Left lobe of liver (tissue), 2 donors: ENCODE measurements around the gene SF3A2. TPM values are rescaled to one million over a fixed set of nuclear protein-coding genes. Genes with fewer than 3 reads are reported as not detected.

Experiments used
- ATAC-seq: fragments of 200-7000 bp; cut with Tn5 transposase; one replicate; pipeline ENCODE4 v1.9.1; 2020; ENCODE audit warnings: mild to moderate bottlenecking, moderate library complexity
- DNase-seq: peaks from one replicate; pipeline ENCODE4 v3.0.0-alpha.2; 2020; ENCODE audit warnings: low spot score
- total RNA-seq: library from RNA; stranded (reverse); gene quantifications from one replicate; pipeline ENCODE4 v1.2.1, GENCODE V29; 2021
- donor health status: DM: no; HTN: no; CAD: no; lungs with moderate emphysema.
- donor health status: DM: no; HTN: yes; CAD: no.

SF3A2 gene
- total RNA-seq, 1 donor from 2014 or later: 19.0 TPM

GRCh38 chr19:2239771-2240770 is 3.4 kb downstream of the SF3A2 start:
- ATAC-seq: no peak
- DNase-seq: no peak

GRCh38 chr19:2240881-2241760 is 4.5 kb downstream of the SF3A2 start:
- ATAC-seq (no peak), DNase-seq (no peak)

GRCh38 chr19:2242092-2242537 is 5.5 kb downstream of the SF3A2 start:
- DNase-seq (no peak), ATAC-seq (peak; percentile 81)

DNA sequence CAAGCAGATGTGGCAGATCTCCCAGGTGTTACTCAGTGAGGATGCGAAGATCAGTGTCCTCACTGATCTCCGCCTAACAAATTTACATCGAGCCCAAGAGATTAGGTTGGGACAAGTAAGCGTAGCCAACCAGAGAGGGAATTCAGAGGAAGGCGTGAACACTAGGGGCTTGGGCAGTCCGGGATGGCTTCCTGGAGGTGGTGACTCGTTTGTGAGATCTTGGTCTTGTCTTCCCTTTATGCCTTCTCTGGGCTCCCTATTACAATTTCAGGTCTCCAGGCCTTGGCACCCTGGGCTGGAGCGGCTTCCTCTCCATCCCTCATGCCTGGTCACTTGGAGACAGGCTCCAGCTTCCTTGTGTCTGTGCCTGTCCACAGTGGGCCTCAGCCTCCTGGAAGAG is 6.2 kb downstream of the SF3A2 start:
- DNase-seq (no peak), ATAC-seq (no peak)

DNA sequence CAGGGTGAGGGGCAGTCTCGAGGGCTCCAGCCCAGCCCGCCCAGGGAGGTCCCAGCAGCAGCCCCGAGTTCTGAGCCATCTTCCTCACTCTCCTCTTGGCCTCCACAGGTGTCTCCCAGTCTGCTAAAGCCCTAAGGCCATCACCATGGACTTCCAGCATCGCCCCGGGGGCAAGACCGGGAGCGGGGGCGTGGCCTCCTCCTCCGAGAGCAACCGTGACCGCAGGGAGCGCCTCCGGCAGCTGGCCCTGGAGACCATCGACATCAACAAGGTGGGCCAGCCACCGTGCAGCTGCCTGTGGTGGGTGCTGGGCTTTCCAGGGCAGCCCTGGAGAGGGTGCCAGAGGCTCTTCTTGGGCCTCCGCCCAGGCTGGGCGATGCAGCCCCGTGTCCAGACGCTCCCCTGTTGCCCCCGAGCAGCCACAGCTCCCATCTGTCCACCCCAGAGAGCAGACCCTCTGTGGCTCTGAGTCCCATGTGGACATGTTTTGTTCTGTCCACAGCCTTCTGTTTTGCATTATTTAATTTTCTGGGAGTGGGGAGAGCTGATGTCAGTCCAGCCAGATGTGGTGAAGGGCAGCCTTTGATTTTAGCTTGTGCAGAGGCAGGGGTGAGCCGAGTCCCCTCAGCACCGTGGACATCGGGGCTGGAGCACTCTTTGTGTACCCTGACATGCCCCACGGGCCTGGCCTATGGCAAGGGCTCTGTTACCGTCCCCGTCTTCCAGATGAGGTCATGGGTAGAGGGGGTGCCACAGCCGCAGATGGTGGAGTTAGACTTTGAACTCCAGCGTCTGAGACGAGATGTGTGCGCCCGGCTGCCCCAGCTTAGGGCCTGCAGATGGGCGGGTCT is 6.9 kb downstream of the SF3A2 start:
- DNase-seq: no peak
- no peak for ATAC-seq

GRCh38 chr19:2244125-2244411 is 7.4 kb downstream of the SF3A2 start:
- ATAC-seq (no peak), DNase-seq (no peak)

DNA sequence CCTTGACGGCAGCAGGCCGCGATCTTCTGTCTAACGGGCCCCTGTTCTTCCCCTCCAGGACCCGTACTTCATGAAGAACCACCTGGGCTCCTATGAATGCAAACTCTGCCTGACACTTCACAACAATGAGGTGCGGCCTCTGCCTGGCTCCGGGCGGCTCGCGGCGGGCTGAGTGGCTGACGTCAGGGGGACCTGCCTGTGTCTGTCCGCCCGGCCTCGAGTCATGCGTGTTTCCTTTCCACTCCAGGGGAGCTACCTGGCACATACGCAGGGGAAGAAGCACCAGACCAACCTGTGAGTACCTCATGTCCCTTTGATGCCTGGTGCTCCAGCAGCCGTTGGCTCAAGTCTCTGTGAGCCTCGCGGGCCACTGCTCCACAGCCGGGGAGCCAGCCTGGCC is 7.9 kb downstream of the SF3A2 start:
- DNase-seq (no peak), ATAC-seq (no peak)

- DNase-seq (no peak), ATAC-seq (no peak)
Observed at GRCh38 chr19:2245273-2245672, 8.6 kb downstream of the SF3A2 start.

DNA sequence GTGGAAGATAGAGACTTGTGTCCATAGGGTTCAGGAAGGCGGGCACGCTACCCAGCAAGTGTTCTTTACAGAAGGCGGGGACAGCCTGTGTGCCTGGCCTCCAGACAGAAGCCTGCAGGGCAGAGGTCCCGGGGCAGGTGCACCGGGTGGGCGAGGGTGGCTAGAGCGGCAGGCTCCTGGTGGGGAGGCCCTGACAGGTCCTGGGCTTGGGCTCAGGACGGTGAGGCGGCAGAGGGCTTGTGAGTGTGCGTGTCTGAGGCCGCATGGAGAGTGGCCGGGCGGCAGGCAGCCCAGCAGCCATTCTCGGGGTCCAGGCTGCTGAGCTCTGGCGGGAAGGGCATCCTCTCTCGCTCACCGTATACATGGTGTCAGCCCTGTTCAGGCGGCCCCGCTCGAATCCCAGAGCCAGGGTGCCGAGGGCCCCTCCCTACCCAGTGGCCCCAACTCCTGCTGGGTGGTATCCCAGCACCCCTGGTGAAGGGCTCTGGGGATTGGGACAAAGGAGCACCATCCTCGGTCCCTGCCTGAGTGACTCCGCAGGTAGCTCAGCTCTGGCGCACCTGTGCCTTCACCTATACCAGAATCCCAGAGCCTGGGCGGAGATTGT is 9.5 kb downstream of the SF3A2 start:
- DNase-seq (no peak), ATAC-seq (no peak)

DNA sequence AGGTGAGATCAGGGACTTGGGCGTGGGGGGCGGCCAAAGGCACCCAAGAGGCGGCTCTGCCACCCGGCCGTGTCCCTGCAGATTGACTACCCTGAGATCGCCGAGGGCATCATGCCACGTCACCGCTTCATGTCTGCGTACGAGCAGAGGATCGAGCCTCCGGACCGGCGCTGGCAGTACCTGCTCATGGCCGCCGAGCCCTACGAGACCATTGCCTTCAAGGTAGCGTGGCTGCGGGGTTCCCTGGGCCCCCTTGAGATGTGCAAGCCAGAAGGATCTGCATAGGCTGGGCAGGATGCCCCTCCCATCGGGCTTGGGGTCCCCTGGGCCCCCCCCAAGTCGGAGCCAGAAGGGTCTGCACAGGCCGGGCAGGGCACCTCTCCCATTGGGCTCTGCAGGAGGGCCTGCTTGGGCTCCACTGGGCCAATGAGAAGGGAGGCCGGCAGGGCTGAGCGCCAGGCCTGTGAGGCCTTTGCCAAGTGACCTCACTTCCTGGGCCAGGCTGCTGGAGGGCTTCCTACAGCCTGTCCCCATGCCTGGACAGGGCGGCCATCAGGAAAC is 10.3 kb downstream of the SF3A2 start:
- ATAC-seq (peak; percentile 79), DNase-seq (peak; percentile 81)

DNA sequence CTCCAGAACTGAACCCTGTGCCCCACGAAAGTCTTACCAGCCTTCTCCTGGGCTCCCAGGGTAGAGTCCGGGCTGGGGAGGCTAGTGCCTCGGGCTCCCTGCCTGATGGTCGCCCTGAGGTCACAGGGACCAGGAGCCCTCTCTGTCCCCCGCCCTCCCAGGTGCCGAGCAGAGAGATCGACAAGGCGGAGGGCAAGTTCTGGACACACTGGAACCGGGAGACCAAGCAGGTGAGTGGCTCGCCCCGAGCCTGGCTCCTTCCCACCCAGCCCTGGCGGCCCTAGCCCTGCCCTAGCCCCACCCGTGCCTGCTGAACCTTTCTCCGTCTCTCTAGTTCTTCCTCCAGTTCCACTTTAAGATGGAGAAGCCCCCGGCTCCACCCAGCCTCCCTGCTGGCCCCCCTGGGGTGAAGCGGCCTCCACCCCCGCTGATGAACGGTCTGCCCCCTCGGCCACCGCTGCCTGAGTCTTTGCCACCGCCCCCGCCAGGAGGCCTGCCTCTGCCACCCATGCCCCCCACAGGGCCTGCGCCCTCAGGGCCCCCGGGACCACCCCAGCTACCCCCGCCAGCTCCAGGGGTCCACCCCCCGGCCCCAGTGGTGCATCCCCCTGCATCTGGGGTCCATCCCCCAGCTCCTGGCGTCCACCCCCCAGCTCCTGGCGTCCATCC is 10.9 kb downstream of the SF3A2 start:
- DNase-seq: no peak
- ATAC-seq: no peak

DNA sequence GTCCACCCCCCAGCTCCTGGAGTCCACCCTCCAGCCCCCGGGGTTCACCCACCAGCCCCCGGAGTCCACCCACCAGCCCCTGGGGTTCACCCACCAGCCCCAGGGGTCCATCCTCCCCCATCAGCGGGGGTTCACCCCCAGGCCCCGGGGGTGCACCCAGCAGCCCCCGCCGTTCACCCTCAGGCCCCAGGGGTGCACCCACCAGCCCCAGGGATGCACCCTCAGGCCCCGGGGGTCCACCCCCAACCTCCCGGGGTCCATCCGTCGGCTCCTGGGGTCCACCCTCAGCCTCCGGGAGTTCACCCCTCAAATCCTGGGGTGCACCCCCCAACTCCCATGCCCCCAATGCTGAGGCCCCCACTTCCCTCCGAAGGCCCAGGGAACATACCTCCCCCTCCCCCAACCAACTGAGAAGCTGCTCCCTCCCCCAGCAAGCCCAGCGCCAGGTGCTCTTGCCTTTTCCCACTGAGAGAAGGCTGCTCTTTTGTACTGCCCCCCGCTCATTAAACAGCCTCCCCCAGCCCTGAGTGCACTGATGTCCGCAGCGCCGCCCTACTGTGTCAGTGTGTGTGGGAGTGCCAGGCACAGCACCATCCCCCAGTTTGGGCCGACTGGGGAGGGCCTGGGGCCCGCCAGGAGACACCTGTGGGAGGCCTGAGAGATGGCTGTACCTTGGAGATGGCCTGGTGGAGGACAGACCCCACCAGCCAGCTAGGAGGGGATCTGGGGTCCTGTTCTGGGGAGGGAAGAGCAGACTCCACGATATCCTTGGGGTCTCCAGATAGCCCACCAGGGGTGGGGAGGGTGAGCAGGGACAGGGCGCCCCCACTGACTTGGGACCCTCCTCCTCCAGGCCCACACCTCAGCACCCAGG is 11.7 kb downstream of the SF3A2 start:
- no peak for ATAC-seq
- DNase-seq: no peak

GRCh38 chr19:2249010-2249866 is 12.6 kb downstream of the SF3A2 start, which contains the start of gene AMH:
Gene AMH, plus strand, starts transcription at chr19:2249323. Its CDS starts 10 bp downstream, at chr19:2249333.
- DNase-seq (no peak), ATAC-seq (no peak)

- DNase-seq (no peak), ATAC-seq (peak; percentile 9)
Observed at GRCh38 chr19:2249880-2250765, 13.5 kb downstream of the SF3A2 start.

- ATAC-seq (peak; percentile 23), DNase-seq (no peak)
Observed at GRCh38 chr19:2250766-2251105, 14.1 kb downstream of the SF3A2 start.
